ENCODE measurements around the gene SECISBP2. TPM values are rescaled to one million over a fixed set of nuclear protein-coding genes. Genes with fewer than 3 reads are reported as not detected.

The SECISBP2 gene
- total RNA-seq, 1 donor from 2014 or later = 56.7 TPM

- peaks cover 14% of the 10 kb centered on the region for H3K4me1 Mint-ChIP-seq
- peaks cover 8% of the 10 kb centered on the region for H3K36me3 Mint-ChIP-seq (ENCODE audit: low read depth)
- no peak for DNase-seq (ENCODE audit: low read depth, low spot score)
- peak overlapping the region; percentile 6 for H3K4me3 Mint-ChIP-seq
- H3K27ac Mint-ChIP-seq (ENCODE audit: unreplicated experiment) = no peak overlapping the region
- TF ChIP-seq CTCF (conservative IDR thresholded peaks at IDR 0.05) = no peak
- H3K9me3 Mint-ChIP-seq = no peaks in the 10 kb centered on the region
- peaks cover 4% of the 10 kb centered on the region for H3K27me3 Mint-ChIP-seq (ENCODE audit: low read depth)
These were observed 12.4 kb upstream of the SECISBP2 start for GRCh38 chr9:89305868-89306267.

- peak overlapping the region; percentile 32 for H3K27ac Mint-ChIP-seq (ENCODE audit: unreplicated experiment)
These were observed 9.1 kb upstream of the SECISBP2 start for GRCh38 chr9:89309166-89309565.

GRCh38 chr9:89309608-89310474 lies 8.5 kb upstream of the SECISBP2 start:
- peaks cover 6% of the 10 kb centered on the region for H3K27me3 Mint-ChIP-seq (ENCODE audit: low read depth)
- H3K4me3 Mint-ChIP-seq = peak overlapping the region; percentile 88
- DNase-seq (ENCODE audit: low read depth, low spot score) = no peak
- TF ChIP-seq CTCF (conservative IDR thresholded peaks at IDR 0.05) = no peak
- peak overlapping the region; percentile 97 for H3K27ac Mint-ChIP-seq (ENCODE audit: unreplicated experiment)
- peaks cover 39% of the 10 kb centered on the region for H3K4me1 Mint-ChIP-seq
- no peaks in the 10 kb centered on the region for H3K9me3 Mint-ChIP-seq
- peaks cover 13% of the 10 kb centered on the region for H3K36me3 Mint-ChIP-seq (ENCODE audit: low read depth)

More at GRCh38 chr9:89309166-89309565, 9.1 kb upstream of the SECISBP2 start:
- H3K4me1 Mint-ChIP-seq = peaks cover 32% of the 10 kb centered on the region
- no peak for DNase-seq (ENCODE audit: low read depth, low spot score)
- peaks cover 13% of the 10 kb centered on the region for H3K36me3 Mint-ChIP-seq (ENCODE audit: low read depth)
- no peak for TF ChIP-seq CTCF (conservative IDR thresholded peaks at IDR 0.05)
- H3K4me3 Mint-ChIP-seq = peak overlapping the region; percentile 88
- H3K9me3 Mint-ChIP-seq = no peaks in the 10 kb centered on the region
- H3K27me3 Mint-ChIP-seq (ENCODE audit: low read depth) = peaks cover 6% of the 10 kb centered on the region

- Mint-ChIP-seq H3K27ac (ENCODE audit: unreplicated experiment) (peak within 1 kb of the TSS; percentile 100), H3K4me3 (peak within 1 kb of the TSS; percentile 95), H3K36me3 (ENCODE audit: low read depth) (peaks cover 14% of the 10 kb centered on the region), H3K9me3 (no peaks in the 10 kb centered on the region), H3K4me1 (peaks cover 44% of the 10 kb centered on the region), H3K27me3 (ENCODE audit: low read depth) (peaks cover 6% of the 10 kb centered on the region)
- peak; percentile 99 for DNase-seq (ENCODE audit: low read depth, low spot score)
- no peak for TF ChIP-seq CTCF (conservative IDR thresholded peaks at IDR 0.05)
These were observed 7.6 kb upstream of the SECISBP2 start, which contains the start of gene CKS2 for GRCh38 chr9:89310475-89311345. TSS of gene CKS2 (plus strand) at chr9:89311195. CDS start at chr9:89311293, 98 bp downstream.
